ENCODE results near the gene FAM124B.
"Not testable (repeated sequence)": the region's sequence is repeated elsewhere in the genome, so short reads cannot be mapped to it uniquely, and the experiment has no call there.

FAM124B gene

DNA sequence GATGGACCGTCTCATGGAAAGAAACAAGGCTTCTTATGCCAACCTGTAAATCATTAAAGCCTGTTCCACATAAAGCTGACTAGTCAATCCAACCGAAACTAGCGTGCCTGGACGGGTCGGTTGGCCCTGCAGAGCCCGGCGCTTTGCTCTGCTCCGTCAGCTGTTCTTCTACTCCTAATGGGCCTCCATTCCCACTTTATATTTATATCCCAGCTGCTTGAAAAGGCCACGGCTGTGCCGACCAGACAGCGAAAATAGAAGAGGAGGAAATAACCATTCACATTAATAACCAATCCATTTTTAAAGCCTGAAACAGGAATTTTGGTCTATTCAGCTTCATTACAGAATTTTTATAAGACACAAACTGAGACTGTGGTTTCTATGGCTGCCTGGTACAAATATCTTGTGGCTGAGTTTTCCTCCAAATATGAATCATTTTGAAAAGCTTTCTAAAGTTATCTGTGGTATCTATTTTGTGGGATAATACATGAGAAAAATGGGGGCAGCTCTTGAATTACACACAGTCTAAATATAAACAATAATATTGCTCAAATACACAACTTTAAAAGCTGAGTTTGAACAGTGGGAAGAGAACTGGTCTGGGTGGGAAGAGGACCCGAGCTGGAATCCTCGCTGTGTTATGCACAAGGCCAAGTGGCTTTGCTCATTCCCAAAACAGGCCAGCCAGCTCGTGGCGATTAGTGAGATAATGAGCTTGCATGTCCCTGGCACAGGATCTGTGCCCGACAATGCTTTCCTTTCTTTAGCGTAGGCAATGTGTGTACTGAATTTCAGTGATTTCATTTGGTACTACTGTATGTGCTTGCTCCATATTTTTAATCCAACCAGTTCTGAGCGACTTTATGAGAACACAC is 10.5 kb upstream of the FAM124B start:
- DNase-seq: no peak

DNA sequence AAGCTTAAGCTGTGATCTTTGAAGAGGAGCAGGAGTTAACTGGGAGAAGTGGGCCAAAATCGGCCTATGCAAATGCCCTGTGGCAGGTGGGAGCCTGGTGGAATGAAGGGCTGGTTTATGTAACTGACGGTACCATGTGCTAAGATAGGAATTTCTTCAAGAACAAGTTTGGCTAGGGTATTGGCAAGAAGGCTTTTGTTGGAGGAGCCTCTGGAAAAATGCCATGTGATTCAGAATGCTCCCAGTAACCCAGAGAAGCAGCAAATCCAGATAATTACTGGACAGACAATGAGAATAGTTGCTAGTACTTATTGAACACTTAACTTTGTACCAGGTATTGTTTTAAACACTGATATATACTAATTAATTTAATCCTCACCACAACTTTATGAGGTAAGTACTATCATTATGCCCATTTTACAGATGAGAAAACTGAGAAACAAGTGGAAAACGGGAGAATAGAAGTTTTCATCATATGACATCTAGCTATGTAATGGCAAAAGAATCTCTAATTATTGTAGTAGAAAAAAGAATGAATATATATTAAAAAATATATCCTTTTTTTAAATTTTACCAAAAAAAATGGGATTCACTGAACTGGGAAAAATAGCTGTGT is 9.1 kb upstream of the FAM124B start:
- no peak for DNase-seq

DNA sequence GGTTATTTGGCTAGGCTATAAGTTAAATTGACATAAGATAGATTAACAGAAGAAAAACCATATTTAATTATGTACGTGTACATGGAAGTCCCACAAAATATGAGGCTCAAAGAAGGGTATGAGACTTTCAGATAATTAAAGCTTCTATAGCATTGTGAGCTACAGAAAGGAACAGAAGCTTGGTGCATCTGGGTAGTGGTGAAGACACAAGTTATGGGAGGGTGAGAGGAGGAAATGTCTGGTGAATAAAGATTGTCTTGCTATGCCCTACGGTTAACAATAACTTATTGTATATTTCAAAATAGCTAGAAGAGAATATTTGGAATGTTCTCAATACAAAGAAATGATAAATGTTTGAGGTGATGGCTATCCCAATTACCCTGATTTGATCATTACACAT is 6.8 kb upstream of the FAM124B start:
- no peak for DNase-seq

DNA sequence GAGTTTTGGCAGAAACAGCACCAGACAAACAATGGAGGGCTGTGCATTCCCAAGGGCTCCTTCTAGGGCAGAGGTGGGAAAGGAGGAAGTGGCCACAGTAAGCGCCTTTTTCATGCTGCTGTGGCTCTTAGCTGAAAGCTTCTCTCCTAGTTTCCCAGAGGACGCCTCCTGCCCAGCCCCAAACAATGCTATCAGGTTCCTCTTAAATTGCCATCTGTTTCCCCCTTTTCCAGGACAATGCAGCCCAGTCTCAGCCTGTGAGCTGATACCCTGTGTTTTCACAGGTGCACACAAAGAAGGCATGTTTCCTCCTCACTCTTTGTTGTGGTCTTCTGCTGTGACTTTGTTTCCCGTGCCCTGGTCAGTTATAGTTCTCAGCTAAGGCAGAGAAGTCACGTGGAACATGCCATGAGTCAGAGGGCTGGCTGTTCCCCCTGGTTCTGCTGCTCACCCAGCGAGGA is 5.4 kb upstream of the FAM124B start:
- no peak for DNase-seq

DNA sequence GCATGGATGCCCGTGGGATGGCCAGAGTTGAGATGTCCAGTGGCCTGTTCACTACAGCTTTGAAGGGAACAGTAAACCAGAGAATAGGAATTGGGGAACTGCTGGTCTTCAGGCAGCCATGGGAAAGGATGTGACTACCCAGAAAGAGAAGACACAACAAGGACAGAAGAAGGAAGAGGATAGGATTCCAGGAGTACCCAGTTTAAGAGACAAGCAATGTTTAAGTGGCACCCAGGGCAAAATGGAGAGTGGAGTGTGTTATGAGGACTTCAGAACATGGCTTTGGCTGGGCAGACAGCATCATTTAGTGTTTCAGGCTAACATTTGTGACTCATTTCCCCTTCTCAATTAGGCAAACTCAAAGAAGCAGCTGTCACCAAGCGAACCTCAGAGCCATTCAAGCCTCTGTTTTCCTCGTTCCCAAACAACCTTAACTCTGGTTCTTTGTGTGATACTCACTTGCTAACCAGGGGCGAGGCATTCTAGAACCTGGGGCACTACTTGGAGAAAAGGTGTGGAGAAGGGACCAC is 4.0 kb upstream of the FAM124B start:
- DNase-seq: no peak

DNA sequence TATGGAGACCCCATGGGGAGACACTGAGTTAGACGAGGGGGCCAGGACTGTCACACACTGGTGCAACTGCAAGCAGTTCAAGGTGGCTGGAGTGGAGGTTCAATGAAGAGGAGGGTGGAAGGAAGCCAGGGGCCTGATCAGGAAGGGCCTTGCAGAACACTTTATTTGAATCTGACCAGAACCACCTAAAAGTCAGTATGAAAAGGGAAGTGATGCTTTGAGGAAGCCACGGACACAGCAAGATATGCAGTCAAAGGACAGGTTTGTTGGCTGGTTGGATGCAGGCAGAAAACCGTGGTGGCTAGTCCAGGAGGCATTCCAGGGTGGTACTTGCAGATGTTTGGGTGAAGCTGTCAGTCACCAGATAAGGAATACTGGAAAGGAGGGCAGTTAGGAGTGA is 3.5 kb upstream of the FAM124B start:
- DNase-seq: no peak

DNA sequence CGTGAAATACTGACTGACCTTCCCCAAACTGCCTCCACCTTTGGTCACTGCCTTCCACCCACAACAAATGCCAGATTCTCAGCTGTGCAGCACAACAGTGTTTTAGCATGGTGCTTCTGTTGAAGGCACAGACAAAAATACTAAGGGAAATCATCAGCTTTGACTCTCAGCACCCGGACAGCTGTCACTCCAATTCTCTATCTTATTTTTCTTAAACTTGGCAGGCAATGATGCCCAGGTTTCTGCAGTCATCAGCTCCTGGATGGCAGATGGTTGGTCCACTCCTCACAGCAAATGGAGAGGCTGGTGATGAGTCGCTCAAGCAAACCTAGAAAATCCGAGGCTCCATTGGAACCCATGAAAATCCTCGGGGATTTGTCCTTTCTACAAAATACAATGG is 2.9 kb upstream of the FAM124B start:
- no peak for DNase-seq

DNA sequence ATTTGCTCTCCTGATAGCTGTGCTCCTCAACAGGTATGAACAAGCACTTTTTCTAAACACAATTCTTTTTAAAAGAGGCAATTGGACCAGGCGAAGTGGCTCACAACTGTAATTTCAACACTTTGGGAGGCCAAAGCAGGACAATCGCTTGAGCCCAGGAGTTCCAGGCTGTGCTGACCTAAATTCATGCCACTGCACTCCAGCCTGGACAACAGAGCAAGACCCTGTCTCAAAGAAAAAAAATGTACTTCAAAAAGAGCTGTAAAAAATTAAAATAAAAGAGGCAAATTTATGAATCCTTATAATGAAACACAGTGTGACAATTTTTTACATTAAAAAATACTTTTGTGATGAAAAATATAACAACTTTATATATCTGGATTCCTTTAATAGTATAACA is 1.8 kb upstream of the FAM124B start:
- no peak for DNase-seq

DNA sequence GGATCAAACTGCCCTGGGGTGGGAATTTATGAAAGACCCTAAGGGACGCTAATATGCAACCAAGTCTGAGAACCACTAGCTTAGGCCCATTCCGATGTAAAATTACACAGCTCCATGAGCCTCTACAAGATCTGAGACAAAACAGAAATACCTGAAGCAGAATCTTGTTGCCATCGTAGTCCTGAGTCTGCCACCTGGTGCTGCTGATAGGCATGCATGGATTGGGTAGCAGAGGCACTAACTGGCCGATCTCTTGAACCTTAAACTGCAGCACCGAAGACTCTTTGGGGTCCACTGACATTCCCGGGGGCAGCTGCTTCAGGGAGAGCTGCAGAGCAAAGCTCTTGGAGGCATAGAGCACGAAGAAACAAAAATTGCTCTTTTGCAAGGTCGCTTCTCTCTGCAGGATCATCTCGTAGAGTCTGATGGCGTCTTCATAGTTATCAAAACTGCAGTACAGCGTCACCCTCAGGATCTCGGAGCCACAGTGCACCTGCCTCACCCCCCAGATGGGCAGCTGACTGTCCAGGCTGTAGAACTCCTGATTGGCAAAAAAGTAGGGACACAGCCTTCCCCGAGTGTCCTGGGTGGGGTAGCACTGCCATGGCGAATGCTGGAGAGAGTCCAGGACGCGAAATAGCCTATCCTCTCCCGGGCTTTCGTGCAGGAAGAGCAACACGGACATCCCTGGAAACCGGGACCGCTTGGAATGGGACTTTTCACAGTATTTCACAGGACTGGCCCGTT is 848 bp downstream of the FAM124B start:
- no peak for DNase-seq

DNA sequence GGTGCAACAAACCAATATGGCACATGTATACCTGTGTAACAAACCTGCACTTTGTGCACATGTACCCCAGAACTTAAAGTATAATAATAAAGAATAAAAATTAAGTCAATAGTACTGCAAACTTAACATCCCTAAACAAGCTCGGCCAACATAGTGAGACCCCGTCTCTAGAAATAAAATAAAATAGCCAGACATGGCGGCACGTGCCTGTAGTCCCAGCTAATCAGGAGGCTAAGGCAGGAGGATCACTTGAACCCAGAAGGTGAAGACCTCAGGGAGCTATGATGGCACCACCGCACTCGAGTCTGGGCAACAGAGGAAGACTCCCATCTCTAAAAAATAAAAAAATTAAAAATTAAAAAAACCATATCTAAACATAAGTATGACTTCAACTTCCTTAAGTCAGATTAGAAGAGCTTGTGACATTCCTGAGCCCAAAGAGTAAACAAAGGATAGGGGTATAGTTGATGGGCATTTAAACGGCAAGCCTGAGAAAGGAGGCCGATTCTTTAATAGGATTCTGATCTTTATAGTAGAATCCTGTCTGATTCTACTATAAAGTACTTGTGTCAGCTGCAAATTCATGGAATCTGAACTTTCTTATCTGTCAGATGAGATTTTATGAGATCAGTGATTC is 1.6 kb downstream of the FAM124B start:
- DNase-seq: no peak

DNA sequence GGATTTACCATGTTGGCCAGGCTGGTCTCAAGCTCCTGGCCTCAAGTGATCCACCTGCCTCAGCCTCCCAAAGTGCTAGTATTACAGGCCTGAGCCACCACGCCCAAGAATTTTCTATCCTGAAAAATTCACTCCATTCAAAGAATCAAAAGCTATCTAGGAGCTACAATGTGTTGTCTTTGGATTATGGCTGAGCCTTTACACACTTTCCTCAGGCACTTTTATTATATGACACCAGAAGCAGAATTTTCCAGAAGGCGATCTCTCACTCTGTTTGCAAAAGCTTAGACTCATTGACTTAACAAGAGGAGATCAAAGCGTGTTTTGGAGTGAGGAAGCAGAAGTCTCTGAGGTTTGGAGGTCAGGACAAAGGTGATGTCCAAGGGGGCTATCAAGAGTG is 3.6 kb downstream of the FAM124B start:
- DNase-seq: no peak

DNA sequence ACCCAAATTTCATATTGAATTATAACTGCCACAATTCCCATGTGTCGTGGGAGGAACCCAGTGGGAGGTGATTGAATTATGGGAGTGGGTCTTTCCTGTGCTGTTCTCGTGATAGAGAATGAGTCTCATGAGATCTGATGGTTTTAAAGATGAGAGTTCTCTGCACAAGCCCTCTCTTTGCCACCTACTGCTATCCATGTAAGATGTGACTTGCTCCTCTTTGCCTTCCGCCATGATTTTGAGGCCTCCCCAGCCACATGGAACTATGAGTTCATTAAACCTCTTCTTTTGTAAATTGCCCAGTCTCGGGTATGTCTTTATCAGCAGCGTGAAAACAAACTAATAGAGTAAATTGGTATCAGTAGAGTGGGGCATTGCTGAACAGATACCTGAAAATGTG is 4.8 kb downstream of the FAM124B start:
- not testable (repeated sequence) for DNase-seq

DNA sequence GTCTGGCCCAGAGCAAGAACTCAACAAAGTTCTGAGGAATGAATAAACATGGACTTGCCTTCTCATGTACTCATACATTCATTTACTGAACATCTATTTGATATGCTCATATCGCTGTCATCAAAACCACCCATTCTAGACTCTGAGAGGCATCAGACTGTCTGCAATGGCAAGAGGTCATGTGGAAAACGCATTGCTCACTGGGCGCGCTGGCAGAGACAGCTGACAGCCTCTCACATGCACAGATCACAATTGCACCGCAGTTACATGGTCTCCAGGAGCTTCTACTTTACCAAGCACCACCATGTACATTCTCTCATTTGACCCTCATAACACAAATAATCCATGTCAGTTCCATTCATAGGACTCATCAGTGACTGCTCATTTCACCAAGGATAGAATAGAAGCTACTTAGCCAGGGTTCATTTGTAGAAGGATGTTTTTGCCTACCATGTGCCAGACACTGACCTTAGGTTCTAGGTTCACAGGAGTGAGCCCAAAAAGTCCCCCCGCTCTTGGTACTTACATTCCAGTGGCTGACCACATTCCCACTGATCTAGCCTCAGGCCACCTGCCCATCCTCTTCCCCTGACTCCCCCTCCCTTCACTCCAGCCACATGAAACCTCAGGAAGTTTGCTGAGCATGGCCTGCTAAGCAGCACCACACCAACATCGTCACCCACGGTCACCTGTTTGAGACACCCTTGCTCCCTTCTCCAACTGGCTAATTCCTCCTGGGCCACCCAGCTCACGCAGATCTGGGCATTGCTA is 6.1 kb downstream of the FAM124B start:
- no peak for DNase-seq

DNA sequence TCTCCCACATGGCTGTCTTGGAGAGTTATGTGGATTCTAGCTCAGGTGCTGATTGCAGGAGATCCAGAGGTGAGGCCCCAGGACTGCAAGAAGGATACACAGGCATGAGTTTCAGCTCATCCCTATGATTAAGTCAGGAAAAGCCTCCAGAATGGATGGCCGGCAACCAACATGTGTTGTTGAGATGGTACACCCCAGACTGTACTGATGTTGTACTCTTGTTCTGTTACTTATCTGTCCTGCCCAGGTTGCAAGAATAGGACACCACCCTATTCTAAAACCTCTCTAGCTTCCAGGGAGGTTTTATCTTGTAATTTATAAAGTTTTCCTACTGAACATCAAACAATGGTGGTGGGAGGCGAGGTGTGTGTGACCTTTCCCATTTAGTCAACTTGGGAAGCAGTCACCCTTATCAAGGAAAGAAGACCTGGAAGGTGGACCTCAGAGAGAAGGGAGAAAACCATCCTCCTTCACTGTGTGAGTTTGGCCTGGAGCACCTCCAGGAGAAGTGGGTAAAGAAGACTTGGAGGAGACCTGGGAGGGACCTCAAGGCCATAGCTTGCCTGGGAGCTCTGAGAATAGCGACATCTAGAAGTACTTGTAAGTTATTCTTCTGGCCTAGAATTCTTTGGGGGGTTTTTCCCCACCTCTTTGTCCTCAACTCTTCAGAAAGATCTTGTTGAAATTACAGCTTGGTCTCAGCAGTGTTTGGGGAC is 8.6 kb downstream of the FAM124B start:
- no peak for DNase-seq

DNA sequence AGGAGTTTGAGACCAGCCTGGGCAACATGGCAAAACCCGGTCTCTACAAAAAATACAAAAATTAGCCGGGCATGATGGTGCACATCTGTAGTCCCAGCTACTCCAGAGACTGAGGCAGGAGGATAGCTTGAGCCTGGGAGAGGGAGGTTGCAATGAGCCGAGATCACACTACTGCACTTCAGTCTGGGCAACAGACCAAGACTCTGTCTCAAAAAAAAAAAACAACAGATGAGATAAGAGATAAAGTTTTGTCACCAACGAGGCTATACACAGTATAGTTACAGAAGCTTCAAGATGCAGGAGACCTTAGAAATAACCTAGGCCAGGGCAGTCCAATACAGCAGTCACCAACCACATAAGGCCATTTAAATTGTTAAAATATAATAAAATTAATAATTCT is 9.4 kb downstream of the FAM124B start:
- DNase-seq: no peak

DNA sequence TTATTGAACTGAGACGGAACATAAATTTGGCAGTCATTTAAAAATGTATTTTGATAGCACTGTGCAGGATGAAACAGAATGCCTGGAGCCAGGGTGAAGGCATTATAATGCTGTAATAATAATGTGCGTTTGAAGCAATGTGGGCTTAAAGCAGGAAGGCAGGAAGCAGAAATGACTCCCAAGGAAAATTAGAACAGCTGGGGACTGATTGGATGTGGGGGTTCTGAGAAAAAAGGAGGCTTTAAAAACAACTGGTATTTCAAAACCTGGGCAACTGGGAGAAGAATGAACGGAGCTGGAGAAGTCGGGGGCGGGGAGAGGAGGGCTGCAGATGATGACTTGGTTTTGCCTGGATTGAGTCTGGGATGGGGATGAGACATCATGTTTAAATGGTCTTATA is 12.6 kb downstream of the FAM124B start:
- no peak for DNase-seq

DNA sequence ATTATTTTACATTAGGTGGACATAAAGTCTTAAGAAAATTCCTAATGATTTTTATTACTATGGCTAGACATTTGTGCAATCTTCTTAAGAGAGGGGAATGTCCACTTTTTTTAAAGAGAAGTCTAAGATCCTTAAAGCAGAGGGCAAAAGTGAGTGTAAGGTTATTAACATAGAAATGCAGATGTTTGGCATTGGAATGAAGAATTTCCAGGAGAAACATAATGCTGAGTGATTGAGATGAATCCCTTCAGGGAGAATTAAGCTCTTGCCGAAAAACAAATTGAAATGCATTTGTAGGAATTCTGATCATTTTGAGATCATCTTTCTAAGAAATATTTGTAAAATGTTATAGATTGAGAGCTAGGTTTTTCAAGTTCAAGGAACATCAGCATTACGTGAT is 15.0 kb downstream of the FAM124B start:
- no peak for DNase-seq

DNA sequence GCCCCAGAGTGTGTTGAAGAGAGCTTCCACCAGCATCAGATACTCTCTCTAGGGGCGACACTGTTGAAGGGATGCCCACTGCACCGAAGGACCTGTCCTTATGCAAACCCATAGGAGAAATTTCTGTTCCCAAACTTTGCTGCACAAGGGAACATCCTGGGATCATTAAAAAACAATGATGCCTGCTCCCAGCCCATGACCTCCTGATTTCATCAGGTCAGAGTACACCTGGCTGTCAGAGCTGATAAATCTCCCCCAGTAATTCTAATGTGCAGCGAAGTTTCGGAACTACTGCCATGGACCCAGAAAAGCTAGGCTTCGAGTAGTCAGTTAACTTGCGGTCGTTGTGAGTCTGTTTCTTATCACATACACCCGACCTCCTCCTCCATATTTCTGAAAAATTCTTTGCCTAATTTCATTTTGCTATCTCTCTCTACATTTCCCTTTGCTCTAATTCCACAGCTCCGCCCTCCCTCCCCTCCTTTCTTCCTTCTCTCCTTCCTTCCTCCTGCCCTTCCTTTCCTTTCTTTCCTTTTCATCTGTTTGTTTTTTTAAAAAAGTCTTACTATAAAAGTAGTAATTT is 18.8 kb downstream of the FAM124B start:
- DNase-seq: no peak

DNA sequence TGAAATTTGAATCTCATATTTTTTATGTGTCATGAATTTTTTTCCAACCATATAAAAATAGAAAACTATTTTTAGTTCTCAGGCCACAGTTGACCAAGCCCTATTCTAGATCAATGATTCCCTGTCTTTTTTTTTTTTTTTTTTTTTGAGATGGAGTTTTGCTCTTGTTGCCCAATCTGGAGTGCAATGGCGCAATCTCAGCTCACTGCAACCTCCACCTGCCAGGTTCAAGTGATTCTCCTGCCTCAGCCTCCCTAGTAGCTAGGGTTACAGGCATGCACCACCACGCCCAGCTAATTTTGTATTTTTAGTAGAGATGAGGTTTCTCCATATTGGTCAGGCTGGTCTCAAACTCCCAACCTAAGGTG is 19.6 kb downstream of the FAM124B start:
- not testable (repeated sequence) for DNase-seq

DNA sequence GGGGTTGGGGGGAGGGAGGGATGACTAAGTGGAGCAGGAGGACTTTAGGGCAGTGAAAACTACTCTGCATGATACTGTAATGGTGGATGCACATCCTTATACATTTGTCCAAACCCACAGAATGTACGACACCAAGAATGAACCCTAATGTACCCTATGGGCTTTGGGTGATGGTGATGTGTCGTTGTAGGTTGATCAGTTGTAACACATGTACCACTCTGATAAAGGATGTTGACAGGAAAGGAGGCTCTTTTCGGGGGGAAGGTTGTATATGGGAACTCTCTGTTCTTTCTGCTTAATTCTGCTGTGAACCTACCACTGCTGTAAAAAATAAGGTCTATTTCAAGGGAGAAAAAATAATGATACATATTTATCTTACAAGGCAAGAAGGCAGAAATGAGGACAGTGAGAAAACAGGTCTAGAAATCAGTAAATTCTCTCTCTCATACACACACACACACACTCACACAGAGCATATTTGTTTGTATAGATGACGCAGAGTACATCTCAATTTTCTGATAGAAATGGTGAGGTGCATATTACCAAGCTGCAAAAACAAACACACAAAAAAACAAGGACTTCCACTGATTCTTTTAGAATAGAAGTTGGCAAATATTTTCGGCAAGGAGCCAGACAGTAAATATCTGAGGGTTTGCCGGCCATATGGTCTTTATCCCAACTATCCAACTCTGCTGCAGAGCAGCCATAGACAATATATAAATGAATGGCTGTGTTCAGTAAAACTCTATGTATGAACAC is 20.2 kb downstream of the FAM124B start:
- no peak for DNase-seq

DNA sequence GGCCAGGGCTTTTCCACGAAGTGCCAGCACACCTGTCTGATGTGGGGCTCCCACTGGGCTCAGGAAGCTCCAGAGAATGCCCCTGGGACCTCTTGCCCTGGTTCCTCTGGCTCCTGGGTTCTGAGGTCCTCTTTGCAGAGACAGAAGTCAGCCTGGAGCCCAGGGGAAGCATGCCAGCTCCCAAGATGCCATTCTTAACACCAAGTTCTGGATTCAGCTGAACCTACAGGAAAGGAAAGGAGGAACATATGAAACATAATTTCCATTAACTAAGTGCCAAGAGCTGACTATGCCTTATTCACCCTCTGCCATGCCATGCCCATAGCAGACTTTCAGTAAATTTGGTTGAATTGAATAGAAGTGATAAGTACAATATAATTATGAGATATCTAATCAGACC is 21.9 kb downstream of the FAM124B start:
- no peak for DNase-seq
